Stimulated activated naive CD8-positive, alpha-beta T cell treated with anti-CD3 and anti-CD28 coated beads, Interleukin-15, amount 100 ng/mL, for 72 hours (primary cell): ENCODE results near the gene TBXAS1.
A peak's percentile ranks its signal among the peaks of the same experiment; 100 is the strongest.

Experiments
- ATAC-seq: fragments of 150-1000 bp; cut with Tn5 transposase; 2 replicates; pipeline ENCODE4 v1.10.0; 2021; ENCODE audit warnings: mild to moderate bottlenecking, moderate library complexity
- DNase-seq, 2 donors: peaks; one replicate each; pipeline ENCODE4 v3.0.0; 2021 to 2022
- H3K27ac Mint-ChIP-seq, 2 donors: one replicate each; pipeline ENCODE4 v1.8.0; 2022; ENCODE audit warnings: mild to moderate bottlenecking in 2 of 2, mixed read lengths in 2 of 2, moderate library complexity in 2 of 2
- H3K27me3 Mint-ChIP-seq: one replicate; pipeline ENCODE4 v1.8.0; 2022; ENCODE audit warnings: mixed read lengths
- H3K4me1 Mint-ChIP-seq: one replicate; pipeline ENCODE4 v1.8.0; 2022; ENCODE audit warnings: mild to moderate bottlenecking, mixed read lengths
- H3K4me3 Mint-ChIP-seq, 2 donors: one replicate each; pipeline ENCODE4 v1.8.0; 2022; ENCODE audit warnings: mild to moderate bottlenecking in 2 of 2, mixed read lengths in 2 of 2, moderate library complexity in 1 of 2
- H3K9me3 Mint-ChIP-seq, 2 donors: one replicate each; pipeline ENCODE4 v1.8.0; 2022; ENCODE audit warnings: mixed read lengths in 2 of 2

Gene TBXAS1

GRCh38 chr7:139973101-139974050 is 144.3 kb downstream of the TBXAS1 start:
- Mint-ChIP-seq H3K27ac (no peak overlapping the region), H3K4me1 (peaks cover 7% of the 10 kb centered on the region), H3K4me3 (no peak overlapping the region), H3K9me3 (no peaks in the 10 kb centered on the region), H3K27me3 (peaks cover 6% of the 10 kb centered on the region)
- ATAC-seq, result no peak
- DNase-seq, result no peak

DNA sequence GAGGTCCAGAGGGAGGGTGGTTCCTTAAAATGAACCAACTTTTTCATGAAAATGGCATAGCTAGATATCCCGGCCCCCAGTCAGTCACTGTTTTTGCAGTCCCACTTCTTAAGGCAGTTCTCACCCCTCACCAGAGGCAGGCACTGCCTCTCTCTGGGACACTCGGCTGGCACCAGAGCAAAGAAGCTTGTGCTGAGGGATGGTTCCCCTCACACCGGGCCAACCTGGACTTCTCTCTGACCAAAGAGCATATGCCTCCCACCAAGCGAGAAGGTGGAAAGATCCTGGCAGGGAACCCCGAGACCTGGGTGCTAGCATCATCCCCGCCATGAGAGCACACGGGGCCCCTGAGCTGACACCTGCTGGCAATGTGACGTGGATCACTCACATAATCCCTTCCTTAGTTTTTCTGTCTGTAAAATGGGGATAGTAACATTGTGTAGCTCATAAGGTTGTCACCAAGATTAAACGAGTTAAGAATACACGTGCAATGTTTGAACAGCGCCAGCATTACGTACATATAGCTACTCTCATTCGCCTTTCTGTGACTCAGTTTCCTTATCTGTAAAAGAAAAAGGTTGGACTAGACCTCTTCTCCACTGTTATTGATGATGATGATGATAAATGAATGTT is 145.2 kb downstream of the TBXAS1 start:
- Mint-ChIP-seq H3K9me3 (no peaks in the 10 kb centered on the region), H3K4me3 (no peak overlapping the region), H3K27ac (no peak overlapping the region), H3K27me3 (no peaks in the 10 kb centered on the region), H3K4me1 (peaks cover 7% of the 10 kb centered on the region)
- DNase-seq (no peak), ATAC-seq (no peak)

DNA sequence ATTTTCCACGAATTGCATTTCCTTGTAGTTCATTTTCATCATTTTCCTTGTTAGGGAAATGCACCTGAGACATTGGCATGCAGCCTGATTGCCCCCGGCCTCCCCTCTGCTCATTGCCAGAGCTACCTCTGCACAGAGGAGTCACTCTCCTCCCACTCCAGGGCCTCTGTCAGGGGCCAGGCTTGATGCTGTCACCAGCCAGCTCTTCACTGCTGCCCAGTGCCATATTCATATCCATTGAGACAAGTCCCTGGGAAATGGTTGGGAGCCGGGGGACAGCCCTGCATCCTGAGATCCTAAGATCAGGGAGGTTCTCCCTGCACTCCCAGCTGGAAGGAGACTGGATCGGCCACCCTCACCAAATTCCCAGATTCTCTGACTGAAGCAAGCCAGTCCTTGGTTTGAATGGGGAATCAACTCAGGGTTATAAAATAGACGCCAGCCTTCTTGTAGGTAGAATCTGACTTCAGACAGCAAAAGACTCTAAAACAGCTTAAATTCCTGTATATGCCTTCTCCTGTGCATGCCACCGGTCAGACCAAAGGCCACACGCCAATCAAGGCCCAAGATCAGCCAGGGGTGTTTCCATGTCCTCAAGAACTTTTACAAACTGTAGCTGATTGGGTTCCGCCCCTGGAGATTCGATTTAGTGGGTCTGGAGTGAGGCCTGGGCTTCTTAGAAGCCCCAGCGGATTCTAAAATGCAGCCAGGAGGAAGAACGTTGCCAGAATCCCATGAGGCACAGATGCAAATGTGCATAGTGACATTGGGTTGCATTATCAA is 147.2 kb downstream of the TBXAS1 start:
- H3K4me3 Mint-ChIP-seq, result no peak overlapping the region
- no peak for ATAC-seq
- H3K4me1 Mint-ChIP-seq, result peaks cover 18% of the 10 kb centered on the region
- H3K27me3 Mint-ChIP-seq, result no peaks in the 10 kb centered on the region
- no peak overlapping the region for H3K27ac Mint-ChIP-seq
- no peak for DNase-seq
- no peaks in the 10 kb centered on the region for H3K9me3 Mint-ChIP-seq

DNA sequence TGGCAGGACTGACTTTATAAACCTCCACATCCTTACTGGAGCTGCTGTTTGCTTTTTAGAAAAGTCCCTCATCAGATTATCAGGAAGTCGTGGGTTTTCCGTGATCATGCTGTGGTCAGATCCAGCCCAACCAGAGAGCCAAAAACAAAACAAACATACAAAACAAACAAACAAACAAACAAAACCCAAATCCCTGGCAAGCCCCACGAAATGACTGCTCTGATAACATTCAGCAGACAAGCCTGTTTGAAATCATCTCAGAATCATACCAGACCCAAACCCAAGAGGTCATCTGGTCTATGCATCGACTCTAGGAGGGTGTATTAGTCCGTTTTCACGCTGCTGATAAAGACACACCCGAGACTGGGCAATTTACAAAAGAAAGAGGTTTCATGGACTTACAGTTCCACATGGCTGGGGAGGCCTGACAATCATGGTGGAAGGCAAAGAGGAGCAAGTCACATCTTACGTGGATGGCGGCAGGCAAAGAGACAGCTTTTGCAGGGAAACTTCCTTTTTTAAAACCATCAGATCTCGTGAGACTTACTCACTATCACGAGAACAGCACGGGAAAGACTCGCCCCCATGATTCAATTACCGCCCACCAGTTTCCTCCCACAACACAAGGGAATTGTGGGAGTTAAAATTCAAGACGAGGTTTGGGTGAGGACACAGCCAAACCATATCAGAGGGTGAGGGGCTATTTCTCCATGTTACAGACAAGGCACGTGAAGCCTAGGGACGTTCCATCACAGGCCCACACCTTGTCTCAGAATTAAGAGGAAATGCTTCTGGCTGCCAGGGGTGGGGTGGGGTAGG is 148.0 kb downstream of the TBXAS1 start:
- H3K9me3 Mint-ChIP-seq, result no peaks in the 10 kb centered on the region
- H3K4me3 Mint-ChIP-seq, result no peak overlapping the region
- H3K4me1 Mint-ChIP-seq, result peaks cover 18% of the 10 kb centered on the region
- ATAC-seq, result no peak
- no peak for DNase-seq
- peak overlapping the region in 1 of 2 donors; percentile 20 for H3K27ac Mint-ChIP-seq
- H3K27me3 Mint-ChIP-seq, result no peaks in the 10 kb centered on the region

GRCh38 chr7:139981511-139981895 is 152.4 kb downstream of the TBXAS1 start:
- H3K4me3 Mint-ChIP-seq, result no peak overlapping the region

GRCh38 chr7:139982927-139983920 is 154.2 kb downstream of the TBXAS1 start:
- peaks cover 20% of the 10 kb centered on the region for H3K27me3 Mint-ChIP-seq
- peaks cover 11% of the 10 kb centered on the region for H3K4me1 Mint-ChIP-seq
- no peak overlapping the region for H3K27ac Mint-ChIP-seq
- H3K9me3 Mint-ChIP-seq, result no peaks in the 10 kb centered on the region
- no peak for DNase-seq
- no peak for ATAC-seq
- H3K4me3 Mint-ChIP-seq, result no peak overlapping the region

More at GRCh38 chr7:139981511-139981895, 152.4 kb downstream of the TBXAS1 start:
- DNase-seq, result no peak
- H3K9me3 Mint-ChIP-seq, result no peaks in the 10 kb centered on the region
- no peak overlapping the region for H3K27ac Mint-ChIP-seq
- no peak for ATAC-seq
- H3K4me1 Mint-ChIP-seq, result peaks cover 18% of the 10 kb centered on the region
- H3K27me3 Mint-ChIP-seq, result peaks cover 20% of the 10 kb centered on the region

GRCh38 chr7:139984642-139985539 is 155.8 kb downstream of the TBXAS1 start:
- no peaks in the 10 kb centered on the region for H3K9me3 Mint-ChIP-seq
- no peak overlapping the region for H3K27ac Mint-ChIP-seq
- H3K4me1 Mint-ChIP-seq, result peaks cover 11% of the 10 kb centered on the region
- H3K4me3 Mint-ChIP-seq, result no peak overlapping the region
- ATAC-seq (no peak), DNase-seq (no peak)
- H3K27me3 Mint-ChIP-seq, result peaks cover 20% of the 10 kb centered on the region

GRCh38 chr7:139985811-139986210 is 156.7 kb downstream of the TBXAS1 start:
- no peak for DNase-seq
- H3K4me1 Mint-ChIP-seq, result peaks cover 3% of the 10 kb centered on the region
- H3K27ac Mint-ChIP-seq, result no peak overlapping the region

GRCh38 chr7:139987691-139988516 is 158.8 kb downstream of the TBXAS1 start:
- Mint-ChIP-seq H3K27me3 (peaks cover 20% of the 10 kb centered on the region), H3K27ac (no peak overlapping the region), H3K4me1 (no peaks in the 10 kb centered on the region), H3K9me3 (no peaks in the 10 kb centered on the region), H3K4me3 (no peak overlapping the region)
- ATAC-seq, result no peak
- DNase-seq, result no peak

More at GRCh38 chr7:139985811-139986210, 156.7 kb downstream of the TBXAS1 start:
- peaks cover 20% of the 10 kb centered on the region for H3K27me3 Mint-ChIP-seq
- no peak for ATAC-seq
- no peak overlapping the region for H3K4me3 Mint-ChIP-seq
- no peaks in the 10 kb centered on the region for H3K9me3 Mint-ChIP-seq

DNA sequence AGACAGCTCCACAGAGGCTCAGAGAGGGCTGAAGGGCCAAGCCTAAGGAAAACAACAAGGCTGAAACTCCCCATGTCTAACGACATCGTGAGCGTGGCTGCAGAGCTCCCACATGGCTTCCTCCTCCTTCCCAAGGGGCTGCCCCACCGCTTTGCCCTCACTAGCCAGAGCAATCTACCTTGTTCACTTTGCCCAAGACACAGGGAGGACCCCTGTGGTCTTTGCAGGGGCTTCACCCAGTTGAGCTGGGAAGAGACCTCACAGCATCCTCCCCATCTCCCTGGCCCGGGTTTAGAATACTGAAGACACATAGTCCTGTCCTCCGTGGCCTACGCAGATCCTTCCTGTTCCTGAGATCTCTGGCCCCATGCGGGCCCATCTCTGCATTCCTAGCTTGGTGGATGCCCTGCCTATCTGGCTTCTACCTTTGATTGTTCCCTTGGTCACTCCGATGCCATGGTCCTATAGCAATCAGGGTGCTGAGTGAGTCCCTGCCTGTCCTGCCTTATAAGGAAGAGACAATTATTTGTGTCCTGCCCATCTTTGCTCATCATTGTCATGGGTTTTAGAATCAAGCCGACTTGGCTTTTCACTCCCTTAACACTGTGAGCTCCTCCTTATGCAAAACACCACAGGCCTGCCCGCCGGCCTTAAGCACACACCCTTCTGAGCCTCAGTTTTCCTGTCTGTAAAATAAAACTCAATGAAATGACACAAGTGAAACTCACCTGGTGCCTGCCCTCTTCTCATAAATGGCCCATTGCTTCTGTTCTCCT is 160.5 kb downstream of the TBXAS1 start:
- DNase-seq, result no peak
- Mint-ChIP-seq H3K27me3 (peaks cover 5% of the 10 kb centered on the region), H3K27ac (no peak overlapping the region), H3K4me1 (no peaks in the 10 kb centered on the region), H3K4me3 (no peak overlapping the region), H3K9me3 (no peaks in the 10 kb centered on the region)
- no peak for ATAC-seq

- no peak overlapping the region for H3K27ac Mint-ChIP-seq
- no peaks in the 10 kb centered on the region for H3K27me3 Mint-ChIP-seq
- no peak for DNase-seq
- H3K4me1 Mint-ChIP-seq, result no peaks in the 10 kb centered on the region
- ATAC-seq, result no peak
- no peaks in the 10 kb centered on the region for H3K9me3 Mint-ChIP-seq
- H3K4me3 Mint-ChIP-seq, result no peak overlapping the region
Observed at GRCh38 chr7:139990142-139990535, 161.1 kb downstream of the TBXAS1 start.
